GM12875 (cell line): ENCODE data around the gene ZNF831.

Source experiments
- H3K4me3 ChIP-seq: one replicate; pipeline ENCODE4 v1.5.1; 2011; ENCODE audit warnings: low read depth, low read length, control low read depth
- TF ChIP-seq, protein P1 (sequence below): IDR thresholded peaks from 2 replicates; pipeline ENCODE4 v1.5.1; 2011; ENCODE audit warnings: low read depth, mild to moderate bottlenecking, control low read depth, inconsistent platforms, low read length, moderate library complexity, borderline replicate concordance; ENCODE audit not compliant: insufficient read depth

The ZNF831 gene

DNA sequence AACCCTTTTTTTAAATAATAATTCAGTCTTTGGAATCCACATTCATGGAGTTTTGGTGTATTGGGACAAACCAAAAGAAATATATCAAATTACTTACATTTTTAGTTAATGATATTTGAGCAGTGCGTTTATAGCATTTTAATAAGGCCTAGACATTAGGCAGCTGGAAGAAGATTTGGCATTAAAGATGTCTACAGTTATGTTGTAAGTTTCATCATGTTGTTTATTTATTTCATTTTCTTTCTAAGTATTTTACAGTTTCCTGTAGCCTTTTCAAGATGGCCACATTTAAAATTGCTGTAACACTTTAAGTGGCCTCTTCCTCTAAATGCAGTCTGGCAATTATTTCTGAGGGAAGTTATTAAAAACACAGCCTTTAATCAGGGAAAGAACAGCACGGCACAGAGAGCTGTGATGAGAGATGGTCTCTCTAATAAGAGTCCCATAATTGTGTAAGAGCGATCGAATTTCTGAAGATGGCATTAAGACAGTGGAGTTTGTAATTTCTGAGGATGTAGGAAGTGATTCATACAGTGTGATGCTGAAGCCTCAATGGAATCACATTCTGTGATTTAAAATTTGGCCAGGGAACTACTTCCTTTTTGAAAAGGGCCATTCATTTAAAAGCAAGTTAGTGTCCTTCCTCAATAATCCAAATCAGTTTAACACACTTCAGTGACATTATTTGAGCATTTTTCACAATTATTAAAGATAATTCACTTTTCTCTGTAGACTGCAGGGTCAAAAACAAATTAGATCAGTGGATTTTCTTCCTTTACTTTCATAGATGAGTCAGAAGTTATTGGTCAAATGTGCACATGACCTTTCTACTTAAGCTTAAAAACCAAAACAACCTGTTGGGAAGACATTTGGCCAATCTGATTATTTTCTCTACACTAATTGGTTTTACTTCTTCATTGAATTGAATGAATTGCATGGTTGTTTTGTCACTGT is 84.4 kb downstream of the ZNF831 start:
- TF ChIP-seq, protein P1, sequence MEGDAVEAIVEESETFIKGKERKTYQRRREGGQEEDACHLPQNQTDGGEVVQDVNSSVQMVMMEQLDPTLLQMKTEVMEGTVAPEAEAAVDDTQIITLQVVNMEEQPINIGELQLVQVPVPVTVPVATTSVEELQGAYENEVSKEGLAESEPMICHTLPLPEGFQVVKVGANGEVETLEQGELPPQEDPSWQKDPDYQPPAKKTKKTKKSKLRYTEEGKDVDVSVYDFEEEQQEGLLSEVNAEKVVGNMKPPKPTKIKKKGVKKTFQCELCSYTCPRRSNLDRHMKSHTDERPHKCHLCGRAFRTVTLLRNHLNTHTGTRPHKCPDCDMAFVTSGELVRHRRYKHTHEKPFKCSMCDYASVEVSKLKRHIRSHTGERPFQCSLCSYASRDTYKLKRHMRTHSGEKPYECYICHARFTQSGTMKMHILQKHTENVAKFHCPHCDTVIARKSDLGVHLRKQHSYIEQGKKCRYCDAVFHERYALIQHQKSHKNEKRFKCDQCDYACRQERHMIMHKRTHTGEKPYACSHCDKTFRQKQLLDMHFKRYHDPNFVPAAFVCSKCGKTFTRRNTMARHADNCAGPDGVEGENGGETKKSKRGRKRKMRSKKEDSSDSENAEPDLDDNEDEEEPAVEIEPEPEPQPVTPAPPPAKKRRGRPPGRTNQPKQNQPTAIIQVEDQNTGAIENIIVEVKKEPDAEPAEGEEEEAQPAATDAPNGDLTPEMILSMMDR = no peak
- no peak overlapping the region for H3K4me3 ChIP-seq

- TF ChIP-seq, protein P1 = no peak
- no peak overlapping the region for H3K4me3 ChIP-seq
Measured at GRCh38 chr20:59250293-59250692, 86.7 kb downstream of the ZNF831 start.

DNA sequence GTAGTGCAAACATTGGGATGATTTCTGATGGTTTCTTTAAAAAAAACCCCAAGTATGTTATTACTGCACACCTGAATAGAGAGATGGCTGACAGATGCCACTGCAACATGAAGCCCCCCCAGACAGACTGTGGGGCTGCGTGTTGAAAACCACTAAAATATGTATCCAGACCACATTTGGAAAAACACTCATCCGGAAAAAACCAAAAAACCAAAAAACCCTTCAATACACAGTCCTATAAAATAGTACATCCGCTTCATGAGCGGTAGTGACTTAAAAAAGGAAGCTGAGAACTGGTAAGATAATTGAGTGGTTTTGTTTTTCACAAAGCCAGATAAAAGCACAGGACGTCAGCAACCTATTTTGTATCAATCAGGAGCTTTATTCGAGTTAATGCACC is 89.7 kb downstream of the ZNF831 start:
- no peak overlapping the region for H3K4me3 ChIP-seq
- TF ChIP-seq, protein P1 = no peak

GRCh38 chr20:59253779-59254319 is 90.2 kb downstream of the ZNF831 start:
- H3K4me3 ChIP-seq = no peak overlapping the region
- TF ChIP-seq, protein P1 = no peak

GRCh38 chr20:59255256-59255655 is 91.6 kb downstream of the ZNF831 start:
- no peak overlapping the region for H3K4me3 ChIP-seq
- TF ChIP-seq, protein P1 = no peak

GRCh38 chr20:59258221-59258621 is 94.6 kb downstream of the ZNF831 start:
- TF ChIP-seq, protein P1 = no peak
- H3K4me3 ChIP-seq = no peak overlapping the region

- TF ChIP-seq, protein P1 = no peak
- no peak overlapping the region for H3K4me3 ChIP-seq
Measured at GRCh38 chr20:59259946-59260345, 96.3 kb downstream of the ZNF831 start.
